IMR-90 (cell line): Measurements from ENCODE around the gene MAP2K2. TPM values are rescaled to one million over a fixed set of nuclear protein-coding genes. Genes with fewer than 3 reads are reported as not detected.

Experiments used
- ATAC-seq: fragments of 200-7000 bp; cut with Tn5 transposase; 2 replicates; pipeline ENCODE4 v1.9.1; 2020; ENCODE audit warnings: low read depth, mild to moderate bottlenecking, moderate library complexity
- BruUV-seq: library from RNA; stranded (reverse); fragments of 400-500 nt; replicated peaks from 2 replicates; lab custom pipeline; 2021; lab: Mats Ljungman, UMichigan
- CTCF ChIA-PET: fragments of 300-600 bp; formaldehyde crosslinking; extraction: SDS; loops from one replicate; lab custom pipeline; 2021; ENCODE audit warnings: antibody characterized with exemption; lab: Yijun Ruan, JAX
- POLR2A ChIA-PET: fragments of 300-600 bp; sonication (Branson Sonifier 250); formaldehyde crosslinking; loops from one replicate; lab custom pipeline; 2022; ENCODE audit warnings: antibody characterized with exemption; ENCODE audit not compliant: unreplicated experiment; lab: Charles Lee
- DNase-seq: peaks from one replicate; pipeline ENCODE4 v3.0.0; 2013
- H2AFZ ChIP-seq: replicated peaks from 2 replicates; pipeline ENCODE3; 2013; ENCODE audit warnings: low read length, mild to moderate bottlenecking; ENCODE audit not compliant: poor library complexity
- H2AK5ac ChIP-seq: 2 replicates; pipeline ENCODE4 v1.6.1; 2013; ENCODE audit warnings: low read depth, low read length, inconsistent platforms
- H2AK9ac ChIP-seq: replicated peaks from 2 replicates; pipeline ENCODE3; 2013; ENCODE audit warnings: mild to moderate bottlenecking, low read depth, low read length, moderate library complexity; ENCODE audit not compliant: poor library complexity
- H2BK120ac ChIP-seq: 2 replicates; pipeline ENCODE4 v1.6.1; 2013; ENCODE audit warnings: low read depth, low read length, inconsistent platforms
- H2BK15ac ChIP-seq: 3 replicates; pipeline ENCODE4 v1.6.1; 2013; ENCODE audit warnings: low read depth, low read length, inconsistent platforms
- H2BK20ac ChIP-seq: 2 replicates; pipeline ENCODE4 v1.6.1; 2013; ENCODE audit warnings: low read depth, mild to moderate bottlenecking, inconsistent platforms, low read length, moderate library complexity
- H2BK5ac ChIP-seq: 2 replicates; pipeline ENCODE4 v1.6.1; 2013; ENCODE audit warnings: mild to moderate bottlenecking, low read depth, low read length, inconsistent platforms; ENCODE audit not compliant: poor library complexity, severe bottlenecking
- H3K14ac ChIP-seq: replicated peaks from 2 replicates; pipeline ENCODE4 v1.6.1; 2013; ENCODE audit warnings: low read depth, low read length, inconsistent platforms
- H3K18ac ChIP-seq: 2 replicates; pipeline ENCODE4 v1.6.1; 2013; ENCODE audit warnings: low read depth, low read length, control low read depth
- H3K23ac ChIP-seq: 2 replicates; pipeline ENCODE4 v1.6.1; 2013; ENCODE audit warnings: low read depth, low read length, inconsistent platforms
- H3K27ac ChIP-seq: 2 replicates; pipeline ENCODE4 v1.5.1; 2013; ENCODE audit warnings: mild to moderate bottlenecking, control low read depth, low read length; ENCODE audit not compliant: insufficient read depth
- H3K27me3 ChIP-seq: 2 replicates; pipeline ENCODE4 v1.6.1; 2013; ENCODE audit warnings: low read length; ENCODE audit not compliant: control insufficient read depth, insufficient read depth
- H3K36me3 ChIP-seq: 2 replicates; pipeline ENCODE4 v1.6.1; 2013; ENCODE audit warnings: low read length, mixed read lengths; ENCODE audit not compliant: control insufficient read depth, insufficient read depth
- H3K4ac ChIP-seq: 2 replicates; pipeline ENCODE4 v1.6.1; 2013; ENCODE audit warnings: low read depth, low read length, inconsistent platforms
- H3K4me1 ChIP-seq: 2 replicates; pipeline ENCODE4 v1.6.1; 2013; ENCODE audit warnings: low read length, mixed read lengths; ENCODE audit not compliant: control insufficient read depth, insufficient read depth
- H3K4me2 ChIP-seq: 2 replicates; pipeline ENCODE4 v1.6.1; 2013; ENCODE audit warnings: low read depth, mild to moderate bottlenecking, control low read depth, low read length, moderate library complexity
- H3K4me3 ChIP-seq: 2 replicates; pipeline ENCODE4 v1.5.1; 2013; ENCODE audit warnings: low read depth, mild to moderate bottlenecking, control low read depth, low read length, moderate library complexity; ENCODE audit not compliant: insufficient read depth
- H3K56ac ChIP-seq: 2 replicates; pipeline ENCODE4 v1.6.1; 2013; ENCODE audit warnings: low read length, inconsistent platforms; ENCODE audit not compliant: insufficient read depth; ENCODE audit errors: extremely low read depth
- H3K79me1 ChIP-seq, 2 experiments: 2 replicates each; pipeline ENCODE4 v1.6.1; 2013; ENCODE audit warnings: low read length in 2 of 2, inconsistent platforms in 1 of 2, low read depth in 1 of 2
- H3K9ac ChIP-seq: 2 replicates; pipeline ENCODE4 v1.6.1; 2013; ENCODE audit warnings: low read depth, low read length, control low read depth
- H3K9me1 ChIP-seq: 2 replicates; pipeline ENCODE4 v1.6.1; 2013; ENCODE audit warnings: low read length, inconsistent platforms; ENCODE audit not compliant: insufficient read depth
- H3K9me3 ChIP-seq: 2 replicates; pipeline ENCODE4 v1.6.1; 2013; ENCODE audit warnings: low read length; ENCODE audit not compliant: control insufficient read depth, insufficient read depth
- H4K20me1 ChIP-seq: 2 replicates; pipeline ENCODE4 v1.6.1; 2013; ENCODE audit warnings: low read length, inconsistent platforms; ENCODE audit not compliant: insufficient read depth
- H4K5ac ChIP-seq: 2 replicates; pipeline ENCODE4 v1.6.1; 2013; ENCODE audit warnings: mild to moderate bottlenecking, low read depth, low read length, control low read depth
- H4K8ac ChIP-seq, 2 experiments: 2 replicates each; pipeline ENCODE4 v1.6.1; 2013; ENCODE audit warnings: low read depth in 2 of 2, low read length in 2 of 2, control low read depth in 1 of 2, inconsistent platforms in 1 of 2
- H4K91ac ChIP-seq: 2 replicates; pipeline ENCODE4 v1.6.1; 2013; ENCODE audit warnings: low read depth, low read length, inconsistent platforms; ENCODE audit not compliant: insufficient read depth
- BHLHE40 ChIP-seq: fragments of 150-350 bp; IDR thresholded peaks from 2 replicates; pipeline ENCODE4 v1.6.1; 2016; ENCODE audit warnings: mild to moderate bottlenecking, low read depth, low read length
- CEBPB ChIP-seq: IDR thresholded peaks from 2 replicates; pipeline ENCODE4 v1.6.1; 2012; ENCODE audit warnings: low read depth, low read length, improper control_type of control experiment
- CHD1 ChIP-seq: IDR thresholded peaks from 2 replicates; pipeline ENCODE4 v1.6.1; 2012; ENCODE audit warnings: low read depth, low read length, improper control_type of control experiment
- CTCF ChIP-seq: conservative IDR thresholded peaks from 2 replicates; pipeline ENCODE4 v1.5.1; 2012; ENCODE audit warnings: mild to moderate bottlenecking, low read depth, low read length, improper control_type of control experiment
- FOS ChIP-seq: fragments of 150-350 bp; IDR thresholded peaks from 2 replicates; pipeline ENCODE4 v1.6.1; 2016; ENCODE audit warnings: low read depth, low read length
- MAFK ChIP-seq: IDR thresholded peaks from 2 replicates; pipeline ENCODE4 v1.6.1; 2012; ENCODE audit warnings: low read depth, low read length, improper control_type of control experiment
- MAZ ChIP-seq: IDR thresholded peaks from 2 replicates; pipeline ENCODE4 v1.6.1; 2012; ENCODE audit warnings: low read depth, mild to moderate bottlenecking, low read length, improper control_type of control experiment, moderate library complexity, borderline replicate concordance
- MXI1 ChIP-seq: IDR thresholded peaks from 2 replicates; pipeline ENCODE4 v1.6.1; 2012; ENCODE audit warnings: low read depth, mild to moderate bottlenecking, low read length, moderate library complexity, borderline replicate concordance
- NFE2L2 ChIP-seq: fragments of 150-350 bp; IDR thresholded peaks from 2 replicates; pipeline ENCODE4 v1.6.1; 2016; ENCODE audit warnings: low read depth, mild to moderate bottlenecking, low read length
- POLR2A ChIP-seq: IDR thresholded peaks from 2 replicates; pipeline ENCODE4 v1.6.1; 2012; ENCODE audit warnings: mild to moderate bottlenecking, low read depth, low read length
- RAD21 ChIP-seq: IDR thresholded peaks from 2 replicates; pipeline ENCODE4 v1.6.1; 2012; ENCODE audit warnings: low read length, improper control_type of control experiment
- RCOR1 ChIP-seq: IDR thresholded peaks from 2 replicates; pipeline ENCODE4 v1.6.1; 2012; ENCODE audit warnings: mild to moderate bottlenecking, low read length, improper control_type of control experiment; ENCODE audit not compliant: insufficient replicate concordance
- RFX5 ChIP-seq: IDR thresholded peaks from 2 replicates; pipeline ENCODE4 v1.8.0; 2012; ENCODE audit warnings: low read depth, mild to moderate bottlenecking, low read length, moderate library complexity
- SMC3 ChIP-seq: fragments of 150-350 bp; IDR thresholded peaks from 2 replicates; pipeline ENCODE4 v1.6.1; 2016; ENCODE audit warnings: low read depth, mild to moderate bottlenecking, antibody characterized with exemption, low read length, moderate library complexity
- USF2 ChIP-seq: fragments of 150-350 bp; IDR thresholded peaks from 2 replicates; pipeline ENCODE4 v1.6.1; 2017; ENCODE audit warnings: mild to moderate bottlenecking, antibody characterized with exemption, low read length, low read depth
- WGBS, 2 experiments: methylation state at CpG; one replicate each; pipeline versions ENCODE4 v1.1.5 to v1.1.7; 2013; ENCODE audit warnings: missing lambda C conversion rate in 2 of 2; ENCODE audit not compliant: insufficient read length in 1 of 2; ENCODE audit errors: extremely low coverage in 2 of 2; 5-methylcytosine and 5-hydroxymethylcytosine counted together
- dilution Hi-C: fragments of 300-500 bp; cut with HindIII; formaldehyde crosslinking; loops from one replicate; pipeline ENCODE4 v1.14.3; 2018; ENCODE audit warnings: low sequenced_read_pairs; ENCODE audit not compliant: unreplicated experiment
- in situ Hi-C: fragments of 300-500 bp; cut with MboI; formaldehyde crosslinking; loops from 3 replicates; pipeline ENCODE4 v1.14.3; 2019; ENCODE audit warnings: low sequenced_read_pairs, inconsistent platforms, mixed read lengths
- intact Hi-C: fragments of 100-400 bp; cut with micrococcal nuclease; formaldehyde crosslinking; loops from 2 replicates; pipeline ENCODE4 v1.10.0; 2022
- polyA plus RNA-seq, 3 experiments: library from polyadenylated mRNA; depleted of rRNA; stranded (reverse); fragments of >200 nt; gene quantifications; 2 replicates each; pipeline ENCODE4 v1.2.3, GENCODE V29; 2012; ENCODE audit warnings: low replicate concordance in 1 of 3
- total RNA-seq: library from RNA; depleted of rRNA; stranded (reverse); fragments of >200 nt; gene quantifications from 2 replicates; pipeline ENCODE4 v1.2.3, GENCODE V29; 2012
- TF ChIP-seq, protein P1 (sequence below): fragments of 150-350 bp; IDR thresholded peaks from 2 replicates; pipeline ENCODE4 v1.6.1; 2016; ENCODE audit warnings: low read depth, mild to moderate bottlenecking, low read length, moderate library complexity, borderline replicate concordance

The MAP2K2 gene
- total and polyA plus RNA-seq, 2 of the 4 experiments (the other 2 are of a cell fraction), result 115 to 151 TPM

- Histone ChIP-seq H3K36me3 (peaks cover 41% of the 10 kb centered on the region), H3K18ac (no peak overlapping the region), H3K9ac (no peak overlapping the region), H2BK20ac (no peak overlapping the region), H3K27ac (no peak overlapping the region), H3K4ac (no peak overlapping the region), H4K91ac (no peak overlapping the region), H2BK120ac (no peak overlapping the region), H3K23ac (no peak overlapping the region), H4K20me1 (peaks cover 67% of the 10 kb centered on the region), H3K4me2 (no peak overlapping the region), H2BK5ac (no peak overlapping the region), H2AK5ac (no peak overlapping the region), H2AK9ac (no peak overlapping the region), H4K8ac (no peak overlapping the region), H3K4me3 (no peak overlapping the region), H3K9me1 (0 out of 2 replicates have a peak, but pooled peaks cover 2% of the 10 kb centered on the region), H3K27me3 (no peaks in the 10 kb centered on the region), H3K9me3 (no peaks in the 10 kb centered on the region), H3K56ac (no peak overlapping the region), H2BK15ac (no peak overlapping the region), H2AFZ (no peak overlapping the region), H3K14ac (no peak overlapping the region), H4K5ac (no peak overlapping the region), H3K4me1 (no peaks in the 10 kb centered on the region; the same call in 1 of the 2 replicates), H3K79me1 (peaks cover 4 to 54% of the 10 kb centered on the region in 2 experiments; a peak in 3 of 4 replicates)
- ATAC-seq (no peak), DNase-seq (no peak)
- in situ Hi-C loops (no loop called here), dilution Hi-C loops (no loop called here), intact Hi-C loops (no loop called here)
- BruUV-seq, result no TSS peak
- WGBS, 2 experiments, result 80% methylated on average over 2 of the region's 11 CpGs; no CpG with 5 or more reads in 1 of the 2 experiments
- CTCF ChIA-PET, result no interaction called here
- no peak for TF ChIP-seq RFX5
- TF ChIP-seq POLR2A, result no peak
- TF ChIP-seq CEBPB, result no peak
- TF ChIP-seq CTCF, result no peak
- no peak for TF ChIP-seq RCOR1
- no peak for TF ChIP-seq RAD21
- no peak for TF ChIP-seq MAFK
- TF ChIP-seq SMC3, result no peak
- no peak for TF ChIP-seq MAZ
- TF ChIP-seq, protein P1, sequence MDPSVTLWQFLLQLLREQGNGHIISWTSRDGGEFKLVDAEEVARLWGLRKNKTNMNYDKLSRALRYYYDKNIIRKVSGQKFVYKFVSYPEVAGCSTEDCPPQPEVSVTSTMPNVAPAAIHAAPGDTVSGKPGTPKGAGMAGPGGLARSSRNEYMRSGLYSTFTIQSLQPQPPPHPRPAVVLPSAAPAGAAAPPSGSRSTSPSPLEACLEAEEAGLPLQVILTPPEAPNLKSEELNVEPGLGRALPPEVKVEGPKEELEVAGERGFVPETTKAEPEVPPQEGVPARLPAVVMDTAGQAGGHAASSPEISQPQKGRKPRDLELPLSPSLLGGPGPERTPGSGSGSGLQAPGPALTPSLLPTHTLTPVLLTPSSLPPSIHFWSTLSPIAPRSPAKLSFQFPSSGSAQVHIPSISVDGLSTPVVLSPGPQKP, result no peak
- TF ChIP-seq MXI1, result no peak
- TF ChIP-seq BHLHE40, result no peak
- TF ChIP-seq USF2, result no peak
- TF ChIP-seq CHD1, result no peak
- no peak for TF ChIP-seq NFE2L2
- TF ChIP-seq FOS, result no peak
- POLR2A ChIA-PET, result no interaction called here
Observed at GRCh38 chr19:4043401-4043800, 80.5 kb downstream of the MAP2K2 start.
